ENCODE measurements around the gene FBXL5.

FBXL5 gene

DNA sequence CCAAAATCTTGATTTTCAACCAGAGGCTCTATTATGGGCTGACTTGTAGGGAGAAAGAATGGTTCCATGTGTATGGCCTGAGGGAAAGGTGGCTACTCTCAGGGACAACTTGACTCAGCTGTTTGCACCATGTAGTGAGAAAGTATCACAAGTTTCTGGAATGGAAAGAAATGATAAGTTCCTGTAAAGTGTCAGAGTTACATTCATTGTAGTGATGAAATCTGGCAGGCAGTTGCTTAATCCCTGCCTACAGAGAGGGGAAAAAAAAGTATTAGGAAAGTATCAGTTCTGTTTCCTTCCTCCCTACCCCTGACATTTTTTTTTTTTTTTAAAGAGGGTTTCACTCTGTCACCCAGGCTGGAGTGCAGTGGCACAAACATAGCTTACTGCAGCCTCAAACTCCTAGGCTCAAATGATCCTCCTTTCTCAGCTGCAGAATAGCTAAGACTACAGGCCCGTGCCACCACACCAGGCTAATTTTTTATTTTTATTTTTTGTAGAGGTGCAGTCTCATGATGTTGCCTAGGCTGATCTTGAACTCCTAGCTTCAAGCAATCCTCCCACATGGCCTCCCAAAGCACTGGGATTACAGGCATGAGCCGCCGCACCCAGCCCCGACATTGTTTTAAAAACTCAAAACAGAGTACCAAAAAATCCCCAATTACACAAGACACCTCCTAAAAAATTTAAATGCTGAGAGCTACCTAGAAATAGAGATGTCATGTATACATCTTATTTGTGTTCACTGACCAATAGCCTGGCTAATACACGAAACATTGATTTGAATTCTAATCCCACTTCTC is 4.8 kb upstream of the FBXL5 start:
- ChIA-PET POLR2A (no interaction called here), CTCF (interaction anchor here (0.6 to 1.3 kb wide), 2 partner anchors 97 to 106 kb away, joined by 3 read pairs; no protein-coding TSS in a partner anchor)
- Histone ChIP-seq H3K36me3 (ENCODE audit: control insufficient read depth in 2 of 2, insufficient read depth in 1 of 2, low read length in 2 of 2) (peaks cover 0 to 9% of the 10 kb centered on the region in 2 experiments; a peak in 1 of 3 replicates), H3K9me3 (ENCODE audit: control insufficient read depth, insufficient read depth, low read depth, low read length) (no peaks in the 10 kb centered on the region), H3K4me1 (ENCODE audit: control insufficient read depth, insufficient read depth, low read length) (no peaks in the 10 kb centered on the region), H3K27ac (ENCODE audit: extremely low read depth, low read depth, low read length) (no peak overlapping the region), H3K4me3 (ENCODE audit: low read depth, low read length) (no peak overlapping the region)
- TF ChIP-seq ZNF629 (tag by site-specific recombination; IDR thresholded peaks at IDR 0.05) (no peak), ZNF544 (tag by site-specific recombination; IDR thresholded peaks at IDR 0.05) (no peak), ZNF416 (tag by site-specific recombination; IDR thresholded peaks at IDR 0.05) (no peak), ZNF133 (tag by site-specific recombination; IDR thresholded peaks at IDR 0.05) (no peak), ZSCAN4 (tag by site-specific recombination; IDR thresholded peaks at IDR 0.05) (no peak)

DNA sequence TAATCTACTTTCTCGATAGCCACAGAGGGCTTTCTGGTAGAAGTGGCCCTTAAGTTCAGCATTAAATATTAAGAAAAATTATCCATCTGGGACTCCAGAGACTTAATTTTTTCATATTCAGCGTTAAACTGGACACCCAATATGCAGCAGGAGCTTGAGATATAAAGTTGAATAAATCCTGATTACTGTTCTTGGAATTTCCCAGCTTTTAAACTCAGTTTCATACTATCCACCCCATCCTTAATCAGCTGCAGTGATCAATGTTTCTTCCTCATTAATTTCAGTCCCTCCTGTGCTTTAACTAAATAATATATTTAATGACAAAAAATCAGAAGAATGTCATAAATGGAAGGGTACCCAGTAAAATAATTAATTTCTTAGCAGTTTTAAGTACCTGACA is 3.6 kb upstream of the FBXL5 start:
- Histone ChIP-seq H3K4me1 (ENCODE audit: control insufficient read depth, insufficient read depth, low read length) (no peaks in the 10 kb centered on the region), H3K9me3 (ENCODE audit: control insufficient read depth, insufficient read depth, low read depth, low read length) (no peaks in the 10 kb centered on the region), H3K27ac (ENCODE audit: extremely low read depth, low read depth, low read length) (no peak overlapping the region), H3K36me3 (ENCODE audit: control insufficient read depth in 2 of 2, insufficient read depth in 1 of 2, low read length in 2 of 2) (peaks cover 0 to 9% of the 10 kb centered on the region in 2 experiments; a peak in 1 of 3 replicates), H3K4me3 (ENCODE audit: low read depth, low read length) (no peak overlapping the region)
- TF ChIP-seq ZNF571 (tag by site-specific recombination; IDR thresholded peaks at IDR 0.05) (no peak), IKZF3 (tag by site-specific recombination; IDR thresholded peaks at IDR 0.05) (no peak), TSHZ1 (tag by site-specific recombination; IDR thresholded peaks at IDR 0.05; ENCODE audit: borderline replicate concordance) (no peak), SCRT2 (tag by site-specific recombination; IDR thresholded peaks at IDR 0.05) (no peak), ZNF175 (tag by site-specific recombination; IDR thresholded peaks at IDR 0.05) (no peak), ZNF629 (tag by site-specific recombination; IDR thresholded peaks at IDR 0.05) (no peak), TCF7L2 (IDR thresholded peaks at IDR 0.05; ENCODE audit: borderline replicate concordance, low read depth, low read length) (no peak), ZNF626 (tag by site-specific recombination; IDR thresholded peaks at IDR 0.05) (no peak), ZFP37 (tag by site-specific recombination; IDR thresholded peaks at IDR 0.05) (no peak), PRDM1 (tag by site-specific recombination; IDR thresholded peaks at IDR 0.05) (no peak), ZNF221 (tag by site-specific recombination; IDR thresholded peaks at IDR 0.05; ENCODE audit: borderline replicate concordance) (no peak), ZNF610 (tag by site-specific recombination; IDR thresholded peaks at IDR 0.05; ENCODE audit: borderline replicate concordance) (no peak), TRIM28 (IDR thresholded peaks at IDR 0.05; ENCODE audit: borderline replicate concordance, low read length) (no peak), ZBTB1 (tag by site-specific recombination; IDR thresholded peaks at IDR 0.05) (no peak), GFI1B (tag by site-specific recombination; IDR thresholded peaks at IDR 0.05) (no peak), ZNF366 (tag by site-specific recombination; conservative IDR thresholded peaks at IDR 0.05) (no peak), ZNF596 (tag by site-specific recombination; IDR thresholded peaks at IDR 0.05) (no peak), ZNF302 (tag by site-specific recombination; IDR thresholded peaks at IDR 0.05; ENCODE audit: low read depth) (no peak), FEZF1 (tag by site-specific recombination; IDR thresholded peaks at IDR 0.05) (no peak)
- TF ChIP-seq, protein P1, sequence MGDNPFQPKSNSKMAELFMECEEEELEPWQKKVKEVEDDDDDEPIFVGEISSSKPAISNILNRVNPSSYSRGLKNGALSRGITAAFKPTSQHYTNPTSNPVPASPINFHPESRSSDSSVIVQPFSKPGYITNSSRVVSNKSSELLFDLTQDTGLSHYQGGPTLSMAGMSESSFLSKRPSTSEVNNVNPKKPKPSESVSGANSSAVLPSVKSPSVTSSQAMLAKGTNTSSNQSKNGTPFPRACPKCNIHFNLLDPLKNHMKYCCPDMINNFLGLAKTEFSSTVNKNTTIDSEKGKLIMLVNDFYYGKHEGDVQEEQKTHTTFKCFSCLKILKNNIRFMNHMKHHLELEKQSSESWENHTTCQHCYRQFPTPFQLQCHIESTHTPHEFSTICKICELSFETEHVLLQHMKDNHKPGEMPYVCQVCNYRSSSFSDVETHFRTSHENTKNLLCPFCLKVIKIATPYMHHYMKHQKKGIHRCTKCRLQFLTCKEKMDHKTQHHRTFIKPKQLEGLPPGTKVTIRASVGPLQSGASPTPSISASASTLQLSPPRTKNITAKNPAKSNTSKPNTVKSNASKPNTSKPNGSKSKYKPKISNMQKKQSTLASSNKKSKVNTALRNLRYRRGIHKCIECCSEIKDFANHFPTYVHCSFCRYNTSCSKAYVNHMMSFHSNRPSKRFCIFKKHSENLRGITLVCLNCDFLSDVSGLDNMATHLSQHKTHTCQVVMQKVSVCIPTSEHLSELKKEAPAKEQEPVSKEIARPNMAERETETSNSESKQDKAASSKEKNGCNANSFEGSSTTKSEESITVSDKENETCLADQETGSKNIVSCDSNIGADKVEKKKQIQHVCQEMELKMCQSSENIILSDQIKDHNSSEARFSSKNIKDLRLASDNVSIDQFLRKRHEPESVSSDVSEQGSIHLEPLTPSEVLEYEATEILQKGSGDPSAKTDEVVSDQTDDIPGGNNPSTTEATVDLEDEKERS (tag by site-specific recombination; IDR thresholded peaks at IDR 0.05) = no peak
- ChIA-PET CTCF (interaction anchor here (0.7 to 1.3 kb wide), 2 partner anchors 18 to 98 kb away, joined by 3 read pairs; no protein-coding TSS in a partner anchor), POLR2A (no interaction called here)
